M059J (cell line): ENCODE measurements around the gene SERTAD2. TPM values are rescaled to one million over a fixed set of nuclear protein-coding genes. Genes with fewer than 3 reads are reported as not detected.

Experiments used
- DNase-seq: peaks from one replicate; pipeline ENCODE4 v3.0.0-alpha.2; 2012; ENCODE audit warnings: low read depth
- total RNA-seq: library from RNA; depleted of rRNA; stranded (reverse); fragments of >200 nt; shearing (Covaris generic); gene quantifications from 2 replicates; pipeline ENCODE4 v1.2.3, GENCODE V29; 2014; rRNA removed

SERTAD2 gene
- total RNA-seq, 1 experiment from 2014 or later: 16.9 TPM

DNA sequence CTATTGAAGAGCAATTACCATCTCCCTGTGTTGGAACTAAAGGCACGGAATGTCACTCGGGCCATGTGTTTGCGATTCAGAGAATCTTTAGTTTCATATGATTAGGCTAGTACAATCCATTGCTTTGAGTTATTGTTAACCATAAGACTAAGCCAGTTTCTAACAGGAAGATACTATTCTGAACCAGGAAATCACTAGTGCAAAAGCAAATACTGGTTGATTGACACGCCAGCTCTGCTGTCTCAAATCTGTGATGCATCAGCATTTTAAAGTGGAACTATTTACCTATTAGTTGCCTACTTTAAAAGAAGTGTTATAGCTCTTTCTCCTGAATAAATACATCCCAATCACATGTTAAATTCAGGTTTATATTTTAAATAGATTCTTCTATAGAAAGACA, 67.7 kb downstream of the SERTAD2 start:
- DNase-seq: no peak

DNA sequence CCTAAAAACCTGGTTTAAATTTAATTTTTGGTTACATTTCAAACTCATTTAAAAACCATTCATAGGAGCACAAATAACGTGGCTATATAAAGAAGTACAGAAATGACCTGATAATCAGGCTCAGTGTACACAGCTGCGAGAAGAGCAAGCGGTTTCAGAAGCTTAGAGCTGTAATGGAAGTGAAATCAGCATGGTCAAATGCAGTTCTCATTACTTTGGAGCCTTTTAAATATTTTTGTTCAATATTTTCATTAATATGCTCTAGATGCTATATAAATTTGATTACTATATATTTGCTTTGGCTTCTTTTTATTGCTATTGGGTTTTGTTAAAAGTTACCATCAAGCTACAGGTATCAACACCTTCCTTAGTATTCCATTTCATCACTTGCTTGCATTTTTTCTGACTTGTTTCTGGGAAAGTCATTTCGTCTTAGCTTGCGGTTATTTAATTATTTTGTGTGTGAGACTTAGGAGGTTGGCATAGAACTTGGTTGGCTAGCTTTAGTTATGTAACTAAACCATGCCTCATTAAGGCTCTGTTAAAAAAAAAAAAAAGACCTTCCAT, 70.9 kb downstream of the SERTAD2 start:
- DNase-seq: no peak

DNA sequence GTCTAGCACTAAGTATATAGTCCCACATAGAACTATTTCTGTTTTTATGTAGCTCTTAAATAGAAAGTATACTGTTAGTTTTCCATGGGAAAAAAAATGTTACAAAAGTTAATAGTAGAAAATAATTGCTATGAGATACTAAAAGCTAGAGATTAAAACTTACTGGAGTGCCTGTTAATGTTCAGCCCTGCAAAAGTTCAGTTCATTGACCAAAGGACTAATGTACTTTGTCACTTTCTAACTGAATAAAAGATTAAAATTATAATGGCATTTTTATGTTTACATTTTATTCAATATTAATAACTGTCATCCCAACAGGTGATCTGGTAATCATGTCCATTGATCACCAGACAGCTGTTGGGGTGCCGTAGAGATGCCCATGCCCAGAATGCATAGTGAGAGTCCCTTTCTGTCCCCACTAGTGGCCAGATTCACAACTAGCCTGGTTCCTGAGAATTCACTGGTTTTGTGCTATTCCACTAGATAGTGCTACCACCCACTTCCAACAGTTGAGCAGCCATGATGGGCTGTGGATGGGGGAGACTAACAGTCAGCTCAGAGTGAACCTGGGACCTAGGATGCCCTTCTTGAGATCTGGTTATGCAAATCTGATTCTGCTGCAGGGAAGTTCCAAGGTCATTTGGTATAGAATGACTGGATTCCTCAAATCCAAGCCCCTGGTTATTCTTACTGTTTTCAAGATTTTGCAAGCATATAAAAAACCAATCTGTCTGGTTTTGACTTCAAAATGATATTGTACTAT, 71.8 kb downstream of the SERTAD2 start:
- no peak for DNase-seq

Other genes with a start within 250 kb of the SERTAD2 start
- 0.34 and 5.0 TPM in 2 replicates for gene LGALSL, start 199.8 kb downstream of the SERTAD2 start, total RNA-seq
- gene AFTPH, start 129.6 kb downstream of the SERTAD2 start, total RNA-seq: 18.4 and 19.0 TPM in 2 replicates